ENCODE results near the gene SRSF7. TPM values are rescaled to one million over a fixed set of nuclear protein-coding genes. Genes with fewer than 3 reads are reported as not detected.

The SRSF7 gene
- total RNA-seq, 4 donors from 2014 or later = 21.5 to 51.4 (median 34.1) TPM

DNA sequence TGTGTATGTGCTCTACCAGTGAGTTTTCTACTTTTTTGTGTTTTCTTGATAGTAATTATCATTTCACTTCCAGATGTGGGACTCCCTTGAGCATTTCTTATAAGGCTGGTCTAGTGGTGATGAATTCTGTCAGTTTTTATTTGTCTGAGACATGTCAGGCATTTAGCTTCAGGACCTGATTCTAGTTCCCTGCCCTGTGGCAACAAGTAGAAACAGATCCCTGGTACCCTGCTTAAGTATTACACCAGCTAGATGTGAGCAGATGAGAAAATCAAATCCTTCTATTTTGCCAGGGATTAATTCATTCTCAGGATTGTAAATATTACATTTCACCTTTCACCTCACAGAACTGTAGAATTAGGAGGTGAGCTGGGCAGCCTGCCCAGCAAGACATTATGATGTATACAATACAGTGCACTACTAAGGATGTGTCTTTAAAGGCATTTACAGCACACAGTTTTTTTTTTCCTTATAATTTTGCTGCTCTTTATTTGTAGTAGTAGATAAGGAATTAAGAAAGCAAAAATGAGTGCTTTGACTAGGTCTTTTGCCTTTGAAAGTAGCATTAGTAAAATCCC, 50.2 kb downstream of the SRSF7 start:
- no peaks in the 10 kb centered on the region for H3K4me1 ChIP-seq
- TF ChIP-seq POLR2A (IDR thresholded peaks at IDR 0.05) = no peak
- TF ChIP-seq, protein P1, sequence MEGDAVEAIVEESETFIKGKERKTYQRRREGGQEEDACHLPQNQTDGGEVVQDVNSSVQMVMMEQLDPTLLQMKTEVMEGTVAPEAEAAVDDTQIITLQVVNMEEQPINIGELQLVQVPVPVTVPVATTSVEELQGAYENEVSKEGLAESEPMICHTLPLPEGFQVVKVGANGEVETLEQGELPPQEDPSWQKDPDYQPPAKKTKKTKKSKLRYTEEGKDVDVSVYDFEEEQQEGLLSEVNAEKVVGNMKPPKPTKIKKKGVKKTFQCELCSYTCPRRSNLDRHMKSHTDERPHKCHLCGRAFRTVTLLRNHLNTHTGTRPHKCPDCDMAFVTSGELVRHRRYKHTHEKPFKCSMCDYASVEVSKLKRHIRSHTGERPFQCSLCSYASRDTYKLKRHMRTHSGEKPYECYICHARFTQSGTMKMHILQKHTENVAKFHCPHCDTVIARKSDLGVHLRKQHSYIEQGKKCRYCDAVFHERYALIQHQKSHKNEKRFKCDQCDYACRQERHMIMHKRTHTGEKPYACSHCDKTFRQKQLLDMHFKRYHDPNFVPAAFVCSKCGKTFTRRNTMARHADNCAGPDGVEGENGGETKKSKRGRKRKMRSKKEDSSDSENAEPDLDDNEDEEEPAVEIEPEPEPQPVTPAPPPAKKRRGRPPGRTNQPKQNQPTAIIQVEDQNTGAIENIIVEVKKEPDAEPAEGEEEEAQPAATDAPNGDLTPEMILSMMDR (IDR thresholded peaks at IDR 0.05 in 4 of 5, conservative IDR thresholded peaks at IDR 0.05 in 1 of 5) = no peak
- no peaks in the 10 kb centered on the region for H3K9me3 ChIP-seq
- no peak for DNase-seq
- no peak overlapping the region for H3K4me3 ChIP-seq
- no peak overlapping the region for H3K27ac ChIP-seq
- intact Hi-C loops (cut with DNase I; ENCODE audit: low total_unique reads) (no loop called here), in situ Hi-C loops (cut with MboI; ENCODE audit: low sequenced_read_pairs in 4 of 4) (no loop called here)
- H3K27me3 ChIP-seq = no peaks in the 10 kb centered on the region
- no peaks in the 10 kb centered on the region for H3K36me3 ChIP-seq
- ATAC-seq = no peak

DNA sequence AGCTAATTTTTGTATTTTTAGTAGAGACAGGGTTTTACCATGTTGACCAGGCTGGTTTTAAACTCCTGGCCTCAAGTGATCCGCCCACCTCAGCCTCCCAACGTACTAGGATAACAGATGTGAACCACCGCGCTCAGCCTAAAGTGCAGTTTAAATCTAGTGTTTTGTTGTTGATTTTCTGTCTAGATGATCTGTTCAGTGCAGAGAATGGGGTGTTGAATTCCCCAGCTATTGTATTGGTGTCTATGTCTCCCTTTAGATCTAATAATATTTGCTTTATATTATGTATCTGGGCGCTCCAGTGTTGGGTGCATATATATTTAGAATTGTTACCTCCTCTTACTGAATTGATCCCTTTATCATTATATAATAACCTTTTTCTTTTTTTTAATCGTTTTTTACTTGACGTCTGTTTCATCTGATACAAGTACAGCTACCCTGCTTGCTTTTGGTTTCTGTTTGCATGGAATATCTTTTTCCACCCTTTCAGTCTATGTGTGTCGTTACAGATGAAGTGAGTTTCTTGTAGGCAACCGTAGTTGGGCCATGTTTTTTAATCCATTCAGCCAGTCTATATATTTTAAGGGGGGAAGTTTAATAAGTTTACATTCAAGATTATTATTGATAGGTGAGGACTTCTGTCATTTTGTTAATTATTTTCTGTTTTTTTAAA, 50.9 kb downstream of the SRSF7 start:
- Histone ChIP-seq H3K9me3 (no peaks in the 10 kb centered on the region), H3K4me3 (no peak overlapping the region), H3K27me3 (no peaks in the 10 kb centered on the region), H3K27ac (no peak overlapping the region), H3K36me3 (no peaks in the 10 kb centered on the region), H3K4me1 (no peaks in the 10 kb centered on the region)
- in situ Hi-C loops (cut with MboI; ENCODE audit: low sequenced_read_pairs in 4 of 4) (no loop called here), intact Hi-C loops (cut with DNase I; ENCODE audit: low total_unique reads) (no loop called here)
- TF ChIP-seq POLR2A (IDR thresholded peaks at IDR 0.05) = no peak
- TF ChIP-seq, protein P1 (IDR thresholded peaks at IDR 0.05 in 4 of 5, conservative IDR thresholded peaks at IDR 0.05 in 1 of 5) = no peak
- ATAC-seq (no peak), DNase-seq (no peak)

DNA sequence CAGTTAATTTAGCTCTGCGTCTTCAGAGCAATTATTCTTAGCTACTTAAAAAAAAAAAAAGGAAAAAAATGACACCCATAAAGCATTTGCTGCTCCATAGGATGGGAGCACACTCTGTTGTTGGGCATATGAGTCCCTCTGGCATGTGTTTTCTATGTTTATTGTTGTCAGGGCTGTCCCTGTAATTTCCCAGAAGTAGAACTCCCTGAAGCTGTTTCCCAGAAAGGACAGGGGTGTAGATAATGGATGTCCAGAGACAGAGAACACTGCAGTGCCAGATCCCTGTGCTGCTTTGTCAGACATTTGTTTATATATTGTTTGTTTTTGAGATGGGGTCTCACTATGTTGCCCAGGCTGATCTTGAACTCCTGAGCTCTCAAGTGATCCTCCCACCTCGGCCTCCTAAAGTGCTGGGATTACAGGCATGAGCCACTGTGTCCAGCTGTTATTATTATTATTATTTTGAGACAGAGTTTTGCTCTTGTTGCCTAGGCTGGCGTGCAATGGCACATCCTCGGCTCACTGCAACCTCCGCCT, 52.6 kb downstream of the SRSF7 start:
- TF ChIP-seq, protein P1 (IDR thresholded peaks at IDR 0.05 in 4 of 5, conservative IDR thresholded peaks at IDR 0.05 in 1 of 5) = no peak
- no peak for TF ChIP-seq POLR2A (IDR thresholded peaks at IDR 0.05)
- no peaks in the 10 kb centered on the region for H3K36me3 ChIP-seq
- ATAC-seq = no peak
- no peak for DNase-seq
- no peak overlapping the region for H3K27ac ChIP-seq
- intact Hi-C loops (cut with DNase I; ENCODE audit: low total_unique reads) (no loop called here), in situ Hi-C loops (cut with MboI; ENCODE audit: low sequenced_read_pairs in 4 of 4) (no loop called here)
- no peaks in the 10 kb centered on the region for H3K9me3 ChIP-seq
- no peaks in the 10 kb centered on the region for H3K4me1 ChIP-seq
- H3K4me3 ChIP-seq = no peak overlapping the region
- H3K27me3 ChIP-seq = no peaks in the 10 kb centered on the region

DNA sequence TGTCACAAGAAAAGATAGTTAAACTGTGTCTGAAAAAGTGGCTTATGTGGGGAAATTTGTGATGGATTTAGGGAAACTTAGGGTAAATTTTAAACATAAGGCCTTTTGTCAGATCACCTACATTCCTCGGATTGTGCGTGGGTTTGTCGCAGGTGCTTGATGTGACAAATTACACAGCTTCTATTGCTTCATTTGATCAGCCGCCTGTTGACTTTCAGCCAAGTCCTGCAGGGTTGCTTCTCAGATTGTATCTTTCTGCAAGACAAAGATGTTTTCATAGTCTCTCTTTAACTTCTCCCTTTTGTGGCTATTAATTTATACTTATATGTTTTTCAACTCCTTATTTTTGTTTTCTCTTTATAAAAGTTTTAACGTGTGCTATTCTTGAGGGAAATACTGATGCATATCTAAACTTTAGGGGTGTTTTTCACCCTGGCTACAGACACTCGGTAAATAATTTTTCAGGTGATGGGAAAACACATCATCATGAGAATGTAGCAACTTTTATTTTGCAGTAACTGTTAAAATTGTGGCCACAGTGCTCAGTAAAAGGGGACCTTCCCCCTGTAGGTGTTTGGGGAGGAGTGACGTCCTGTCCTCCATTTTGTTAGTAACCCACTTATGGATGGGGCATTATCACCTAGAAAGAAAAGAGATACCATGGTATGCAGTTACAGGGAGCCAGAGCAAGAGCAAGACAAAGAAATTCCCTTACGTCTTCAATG, 53.9 kb downstream of the SRSF7 start:
- H3K4me3 ChIP-seq = no peak overlapping the region
- no peaks in the 10 kb centered on the region for H3K4me1 ChIP-seq
- no peaks in the 10 kb centered on the region for H3K27me3 ChIP-seq
- DNase-seq (no peak), ATAC-seq (no peak)
- intact Hi-C loops (cut with DNase I; ENCODE audit: low total_unique reads) (no loop called here), in situ Hi-C loops (cut with MboI; ENCODE audit: low sequenced_read_pairs in 4 of 4) (no loop called here)
- H3K27ac ChIP-seq = no peak overlapping the region
- H3K9me3 ChIP-seq = no peaks in the 10 kb centered on the region
- no peaks in the 10 kb centered on the region for H3K36me3 ChIP-seq
- TF ChIP-seq POLR2A (IDR thresholded peaks at IDR 0.05) = no peak
- TF ChIP-seq, protein P1 (IDR thresholded peaks at IDR 0.05 in 4 of 5, conservative IDR thresholded peaks at IDR 0.05 in 1 of 5) = no peak

Other genes with a start within 250 kb of the SRSF7 start
- 10 to 100 TPM; 20.0 to 42.9 (median 21.9) TPM for gene HNRNPLL, start 148.4 kb downstream of the SRSF7 start, total RNA-seq
- gene GALM, start 85.2 kb downstream of the SRSF7 start, total RNA-seq = 10 to 100 TPM in 3 of 4 donors, 1 to 10 TPM in 1; 5.3 to 16.9 (median 14.9) TPM
- 1 to 10 TPM; 2.0 to 6.2 (median 3.2) TPM for gene GEMIN6, start 26.8 kb upstream of the SRSF7 start, total RNA-seq
- gene DHX57, start 124.6 kb upstream of the SRSF7 start, total RNA-seq = 10 to 100 TPM; 11.5 to 12.0 (median 11.7) TPM
- gene MORN2, start 124.6 kb upstream of the SRSF7 start, total RNA-seq = 10 to 100 TPM; 12.9 to 16.7 (median 13.8) TPM
- gene ARHGEF33, start 138.5 kb upstream of the SRSF7 start, total RNA-seq = 1 to 10 TPM in 1 of 4 donors, under 1 TPM in 2, not detected in 1; 0.07 to 4.5 (median 0.52) TPM